GM21360 (cell line): ENCODE measurements around the gene NUCB1.
"Not testable (repeated sequence)": the region's sequence is repeated elsewhere in the genome, so short reads cannot be mapped to it uniquely, and the experiment has no call there.

Source experiments
- ATAC-seq: cut with Tn5 transposase; IDR thresholded peaks from one replicate; pipeline ENCODE4 v1.9.1; 2021; ENCODE audit warnings: mild to moderate bottlenecking, moderate library complexity; ENCODE audit not compliant: unreplicated experiment

The NUCB1 gene

GRCh38 chr19:48873476-48874302, 26.4 kb upstream of the NUCB1 start:
- ATAC-seq: no peak

GRCh38 chr19:48874303-48875135, 25.6 kb upstream of the NUCB1 start:
- ATAC-seq: peak; percentile 3

GRCh38 chr19:48876043-48876981, 23.8 kb upstream of the NUCB1 start:
- ATAC-seq: not testable (repeated sequence)

GRCh38 chr19:48877855-48878195, 22.3 kb upstream of the NUCB1 start:
- no peak for ATAC-seq

- no peak for ATAC-seq
Measured at GRCh38 chr19:48878196-48879024, 21.7 kb upstream of the NUCB1 start.

GRCh38 chr19:48879025-48879637, 21.0 kb upstream of the NUCB1 start:
- no peak for ATAC-seq

GRCh38 chr19:48879696-48880095, 20.4 kb upstream of the NUCB1 start:
- not testable (repeated sequence) for ATAC-seq

- ATAC-seq: no peak
Measured at GRCh38 chr19:48881741-48882657, 18.1 kb upstream of the NUCB1 start.

- ATAC-seq: no peak
Measured at GRCh38 chr19:48883726-48884125, 16.4 kb upstream of the NUCB1 start.

- no peak for ATAC-seq
Measured at GRCh38 chr19:48887861-48888612, 12.1 kb upstream of the NUCB1 start.

GRCh38 chr19:48889496-48889895, 10.6 kb upstream of the NUCB1 start:
- ATAC-seq: not testable (repeated sequence)

- no peak for ATAC-seq
Measured at GRCh38 chr19:48890551-48890950, 9.6 kb upstream of the NUCB1 start.

- no peak for ATAC-seq
Measured at GRCh38 chr19:48895226-48895625, 4.9 kb upstream of the NUCB1 start.

- ATAC-seq: no peak
Measured at GRCh38 chr19:48896191-48896720, 3.9 kb upstream of the NUCB1 start.

- no peak for ATAC-seq
Measured at GRCh38 chr19:48897181-48897580, 2.9 kb upstream of the NUCB1 start.

GRCh38 chr19:48899386-48899749, 744 bp upstream of the NUCB1 start:
- ATAC-seq: not testable (repeated sequence)

GRCh38 chr19:48900477-48901406, 630 bp downstream of the NUCB1 start:
- no peak for ATAC-seq
